OCI-LY7 (cell line): Measurements from ENCODE around the gene SHCBP1. TPM values are rescaled to one million over a fixed set of nuclear protein-coding genes. Genes with fewer than 3 reads are reported as not detected.

ENCODE experiments used
- BruUV-seq: library from RNA; stranded (reverse); fragments of 400-500 nt; replicated peaks from 2 replicates; lab custom pipeline; 2021; lab: Mats Ljungman, UMichigan
- CTCF ChIA-PET: fragments of 300-600 bp; sonication (Branson Sonifier 250); formaldehyde crosslinking; loops from one replicate; lab custom pipeline; 2022; ENCODE audit warnings: antibody characterized with exemption; ENCODE audit not compliant: unreplicated experiment; lab: Charles Lee
- POLR2A ChIA-PET: fragments of 300-600 bp; sonication (Branson Sonifier 250); formaldehyde crosslinking; loops from one replicate; lab custom pipeline; 2022; ENCODE audit warnings: antibody characterized with exemption; lab: Charles Lee
- DNase-seq: peaks from one replicate; pipeline ENCODE4 v3.0.0-alpha.2; 2015; ENCODE audit warnings: low spot score
- H2AFZ ChIP-seq: fragments of 200-600 bp; sonication (generic), shearing (Covaris generic); 2 replicates; pipeline ENCODE4 v1.6.1; 2014; ENCODE audit warnings: mild to moderate bottlenecking, antibody characterized with exemption, low read length, moderate library complexity
- H3K27ac ChIP-seq: fragments of 200-600 bp; sonication (generic); 2 replicates; pipeline ENCODE4 v1.5.1; 2014; ENCODE audit warnings: mixed run types, low read depth, mild to moderate bottlenecking, moderate library complexity, low read length, inconsistent platforms; ENCODE audit not compliant: poor library complexity, severe bottlenecking
- H3K36me3 ChIP-seq: fragments of 200-600 bp; sonication (generic); 2 replicates; pipeline ENCODE4 v1.6.1; 2014; ENCODE audit warnings: mild to moderate bottlenecking, antibody characterized with exemption, low read length, moderate library complexity, mixed read lengths; ENCODE audit not compliant: insufficient read depth
- H3K4me1 ChIP-seq: fragments of 200-600 bp; sonication (generic); 2 replicates; pipeline ENCODE4 v1.5.1; 2014; ENCODE audit warnings: mild to moderate bottlenecking, low read length; ENCODE audit not compliant: insufficient read depth, poor library complexity, severe bottlenecking
- H3K4me2 ChIP-seq: fragments of 200-600 bp; sonication (generic); 2 replicates; pipeline ENCODE4 v1.6.1; 2014; ENCODE audit warnings: mild to moderate bottlenecking, low read length
- H3K4me3 ChIP-seq: fragments of 200-600 bp; sonication (generic); 2 replicates; pipeline ENCODE4 v1.5.1; 2014; ENCODE audit warnings: mild to moderate bottlenecking, low read depth, low read length; ENCODE audit not compliant: poor library complexity, severe bottlenecking
- H3K79me2 ChIP-seq: fragments of 200-600 bp; sonication (generic); 2 replicates; pipeline ENCODE4 v1.6.1; 2016; ENCODE audit warnings: low read depth, mild to moderate bottlenecking, low read length, moderate library complexity, mixed read lengths; ENCODE audit not compliant: insufficient read depth
- H3K9me2 ChIP-seq: fragments of 200-600 bp; sonication (generic); 2 replicates; pipeline ENCODE4 v1.6.1; 2016; ENCODE audit warnings: mild to moderate bottlenecking, low read length, mixed read lengths; ENCODE audit not compliant: insufficient read depth
- H3K9me3 ChIP-seq: fragments of 200-600 bp; sonication (generic); 2 replicates; pipeline ENCODE4 v1.6.1; 2014; ENCODE audit warnings: mild to moderate bottlenecking, mixed run types, low read length, mixed read lengths
- H4K20me1 ChIP-seq: fragments of 200-600 bp; sonication (generic); 2 replicates; pipeline ENCODE4 v1.6.1; 2014; ENCODE audit warnings: mild to moderate bottlenecking, antibody characterized with exemption, low read length, moderate library complexity, mixed read lengths; ENCODE audit not compliant: insufficient read depth
- EZH2phosphoT487 ChIP-seq: fragments of 200-600 bp; sonication (generic); IDR thresholded peaks from 2 replicates; pipeline ENCODE4 v1.6.1; 2018; ENCODE audit warnings: low read depth, borderline replicate concordance, mild to moderate bottlenecking, mixed run types, antibody characterized with exemption, low read length, moderate library complexity, mixed read lengths
- intact Hi-C: fragments of 100-400 bp; cut with micrococcal nuclease; formaldehyde crosslinking; loops from one replicate; pipeline ENCODE4 v1.10.0; 2022; ENCODE audit not compliant: unreplicated experiment
- total RNA-seq, 2 experiments: library from RNA; depleted of rRNA in 1 of 2; stranded (reverse); fragments of >200 nt in 1 of 2; shearing (Covaris generic) in 1 of 2; gene quantifications; 2 replicates each; pipeline ENCODE4 v1.2.3, GENCODE V29; 2014 to 2022
- TF ChIP-seq, protein P1 (sequence below): fragments of 200-600 bp; sonication (generic); conservative IDR thresholded peaks from 2 replicates; pipeline ENCODE4 v1.5.1; 2014; ENCODE audit warnings: mild to moderate bottlenecking, antibody characterized with exemption, low read length, moderate library complexity, mixed read lengths

The SHCBP1 gene
- total RNA-seq, 2 experiments from 2014 or later = 32.6 to 49.5 TPM

GRCh38 chr16:46618516-46618915, 2.7 kb downstream of the SHCBP1 start:
- H3K4me2 ChIP-seq = peak overlapping the region; percentile 93
- peaks cover 31% of the 10 kb centered on the region for H3K4me1 ChIP-seq

GRCh38 chr16:46614006-46614405, 7.2 kb downstream of the SHCBP1 start:
- intact Hi-C loops = loop anchor here (5.0 kb wide), 1 partner anchor 358 kb away; the partner anchor contains the start of gene DNAJA2
- peaks cover 97% of the 10 kb centered on the region for H3K36me3 ChIP-seq
- H3K79me2 ChIP-seq = peaks cover 78% of the 10 kb centered on the region
- no peak overlapping the region for H3K27ac ChIP-seq
- no peak overlapping the region for H2AFZ ChIP-seq
- TF ChIP-seq EZH2phosphoT487 = no peak
- TF ChIP-seq, protein P1, sequence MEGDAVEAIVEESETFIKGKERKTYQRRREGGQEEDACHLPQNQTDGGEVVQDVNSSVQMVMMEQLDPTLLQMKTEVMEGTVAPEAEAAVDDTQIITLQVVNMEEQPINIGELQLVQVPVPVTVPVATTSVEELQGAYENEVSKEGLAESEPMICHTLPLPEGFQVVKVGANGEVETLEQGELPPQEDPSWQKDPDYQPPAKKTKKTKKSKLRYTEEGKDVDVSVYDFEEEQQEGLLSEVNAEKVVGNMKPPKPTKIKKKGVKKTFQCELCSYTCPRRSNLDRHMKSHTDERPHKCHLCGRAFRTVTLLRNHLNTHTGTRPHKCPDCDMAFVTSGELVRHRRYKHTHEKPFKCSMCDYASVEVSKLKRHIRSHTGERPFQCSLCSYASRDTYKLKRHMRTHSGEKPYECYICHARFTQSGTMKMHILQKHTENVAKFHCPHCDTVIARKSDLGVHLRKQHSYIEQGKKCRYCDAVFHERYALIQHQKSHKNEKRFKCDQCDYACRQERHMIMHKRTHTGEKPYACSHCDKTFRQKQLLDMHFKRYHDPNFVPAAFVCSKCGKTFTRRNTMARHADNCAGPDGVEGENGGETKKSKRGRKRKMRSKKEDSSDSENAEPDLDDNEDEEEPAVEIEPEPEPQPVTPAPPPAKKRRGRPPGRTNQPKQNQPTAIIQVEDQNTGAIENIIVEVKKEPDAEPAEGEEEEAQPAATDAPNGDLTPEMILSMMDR = no peak
- ChIA-PET CTCF (no interaction called here), POLR2A (no interaction called here)
- H3K9me3 ChIP-seq = no peaks in the 10 kb centered on the region
- BruUV-seq = no TSS peak
- no peak overlapping the region for H3K4me3 ChIP-seq
- DNase-seq = no peak
- peaks cover 17% of the 10 kb centered on the region for H3K4me1 ChIP-seq
- H3K4me2 ChIP-seq = no peak overlapping the region
- H3K9me2 ChIP-seq = no peaks in the 10 kb centered on the region
- H4K20me1 ChIP-seq = peaks cover 10% of the 10 kb centered on the region; the same call in 1 of the 2 replicates

More at GRCh38 chr16:46618516-46618915, 2.7 kb downstream of the SHCBP1 start:
- Histone ChIP-seq H4K20me1 (peaks cover 10% of the 10 kb centered on the region; the same call in 1 of the 2 replicates), H3K9me3 (no peaks in the 10 kb centered on the region), H3K9me2 (no peaks in the 10 kb centered on the region), H2AFZ (no peak overlapping the region), H3K36me3 (peaks cover 60% of the 10 kb centered on the region), H3K79me2 (peaks cover 63% of the 10 kb centered on the region), H3K4me3 (no peak overlapping the region), H3K27ac (no peak overlapping the region)
- intact Hi-C loops = no loop called here
- BruUV-seq = no TSS peak
- TF ChIP-seq, protein P1 = no peak
- TF ChIP-seq EZH2phosphoT487 = no peak
- CTCF ChIA-PET = no interaction called here
- no peak for DNase-seq
- POLR2A ChIA-PET = interaction anchor here (0.7 to 1.6 kb wide), 4 partner anchors 12 to 55 kb away, joined by 3 to 9 read pairs (median 4); no protein-coding TSS in a partner anchor

- Histone ChIP-seq H4K20me1 (peaks cover 3% of the 10 kb centered on the region; the same call in 1 of the 2 replicates), H3K4me1 (peaks cover 11% of the 10 kb centered on the region), H3K4me3 (no peak overlapping the region), H3K9me2 (no peaks in the 10 kb centered on the region), H2AFZ (no peak overlapping the region), H3K36me3 (peaks cover 96% of the 10 kb centered on the region), H3K79me2 (peaks cover 72% of the 10 kb centered on the region), H3K9me3 (no peaks in the 10 kb centered on the region), H3K4me2 (no peak overlapping the region), H3K27ac (no peak overlapping the region)
- no TSS peak for BruUV-seq
- DNase-seq = no peak
- ChIA-PET POLR2A (no interaction called here), CTCF (no interaction called here)
- intact Hi-C loops = loop anchor here (5.0 kb wide), 1 partner anchor 359 kb away; the partner anchor contains the start of gene DNAJA2
- TF ChIP-seq EZH2phosphoT487 = no peak
- TF ChIP-seq, protein P1 = no peak
Measured at GRCh38 chr16:46613352-46613751, 7.8 kb downstream of the SHCBP1 start.
